Endothelial cell of umbilical vein (primary cell): ENCODE data around the gene ACP5.

Source experiments
- CTCF ChIP-seq, 2 donors: IDR thresholded peaks; 1 replicate in 1 of 2; 2 replicates in 1 of 2; pipeline ENCODE4 v1.5.1; 2011; ENCODE audit warnings: low read length in 2 of 2, mild to moderate bottlenecking in 2 of 2, moderate library complexity in 2 of 2, control low read depth in 1 of 2, inconsistent platforms in 1 of 2, low read depth in 1 of 2; ENCODE audit not compliant: insufficient read depth in 1 of 2; ENCODE audit errors: extremely low read depth in 1 of 2
- EZH2 ChIP-seq: IDR thresholded peaks from 2 replicates; pipeline ENCODE4 v1.6.1; 2012; ENCODE audit warnings: borderline replicate concordance, low read depth, mild to moderate bottlenecking, moderate library complexity, low read length, inconsistent platforms; ENCODE audit not compliant: severe bottlenecking
- POLR2A ChIP-seq: IDR thresholded peaks from 2 replicates; pipeline ENCODE4 v1.6.1; 2012; ENCODE audit warnings: low read depth, mild to moderate bottlenecking, control low read depth, low read length

GRCh38 chr19:11530432-11530831, 47.0 kb downstream of the ACP5 start:
- peak; percentile 10 to 47 for TF ChIP-seq CTCF (IDR thresholded peaks at IDR 0.05; ENCODE audit: extremely low read depth in 1 of 2, insufficient read depth in 1 of 2, low read depth in 1 of 2, low read length in 2 of 2)
- TF ChIP-seq EZH2 = no peak
- TF ChIP-seq POLR2A = no peak
